Measurements from ENCODE around the gene DLGAP1. TPM values are rescaled to one million over a fixed set of nuclear protein-coding genes. Genes with fewer than 3 reads are reported as not detected.

The DLGAP1 gene
- total and polyA plus RNA-seq, 2 of the 8 experiments (the other 6 are each of a cell fraction or from before 2014, with no cell fraction given) = 11.8 to 16.9 TPM

- CTCF ChIA-PET (ENCODE audit: partially characterized antibody) = interaction anchor here (0.7 to 1.0 kb wide), 2 partner anchors 15 to 21 kb away, joined by 3 read pairs; no protein-coding TSS in a partner anchor
- FAIRE-seq (no peak), DNase-seq (ENCODE audit: low read depth in 1 of 2, low spot score in 2 of 2) (no peak)
- H3K27me3 ChIP-seq (replicated peaks in 1 of 4; ENCODE audit: control insufficient read depth in 3 of 4, extremely low read depth in 1 of 4, insufficient read depth in 3 of 4, low read length in 3 of 4) = no peaks in the 10 kb centered on the region
- WGBS, 2 experiments (ENCODE audit: extremely low coverage in 1 of 2, insufficient coverage in 1 of 2, insufficient read length in 1 of 2, insufficient replicate concordance in 2 of 2, low coverage in 1 of 2, low lambda C conversion rate in 2 of 2, missing lambda C conversion rate in 1 of 2) = 89% methylated on average over 4 of the region's 4 CpGs; no CpG with 5 or more reads in 1 of the 2 experiments
- no peak overlapping the region for H4K8ac ChIP-seq (ENCODE audit: extremely low read depth, insufficient read depth, low read length)
- no peak overlapping the region for H3K9ac ChIP-seq (replicated peaks in 1 of 4; ENCODE audit: extremely low read depth in 1 of 4, low read depth in 3 of 4, low read length in 3 of 4)
- H3K4me3 ChIP-seq (ENCODE audit: extremely low read depth in 1 of 4, insufficient read depth in 2 of 4, low read depth in 3 of 4, low read length in 4 of 4) = no peak overlapping the region
- H3K4me1 ChIP-seq (replicated peaks in 1 of 4; ENCODE audit: control insufficient read depth in 3 of 4, insufficient read depth in 4 of 4, low read length in 3 of 4) = no peaks in the 10 kb centered on the region
- no peak overlapping the region for H4K91ac ChIP-seq (replicated peaks; ENCODE audit: insufficient read length, low read length)
- H2AK5ac ChIP-seq (ENCODE audit: low read depth, low read length) = no peak overlapping the region
- H3K4me2 ChIP-seq (ENCODE audit: insufficient read depth in 1 of 2, low read depth in 2 of 2, low read length in 2 of 2) = no peak overlapping the region
- H2BK15ac ChIP-seq (ENCODE audit: low read length) = no peak overlapping the region
- H2BK5ac ChIP-seq (ENCODE audit: low read depth, low read length) = no peak overlapping the region
- H4K20me1 ChIP-seq (replicated peaks in 1 of 2; ENCODE audit: control insufficient read depth in 1 of 2, insufficient read depth in 2 of 2, low read length in 2 of 2) = no peaks in the 10 kb centered on the region
- no peak overlapping the region for H2AFZ ChIP-seq (ENCODE audit: low read length)
- no peaks in the 10 kb centered on the region for H3K9me3 ChIP-seq (ENCODE audit: insufficient read depth in 2 of 2, low read depth in 1 of 2, low read length in 1 of 2)
- H2BK120ac ChIP-seq (replicated peaks; ENCODE audit: low read depth, low read length) = no peak overlapping the region
- no peaks in the 10 kb centered on the region for H3K23me2 ChIP-seq (ENCODE audit: low read depth, low read length)
- POLR2A ChIA-PET (ENCODE audit: partially characterized antibody) = no interaction called here
- no peak overlapping the region for H4K5ac ChIP-seq (ENCODE audit: insufficient read length, low read depth, low read length)
- no peak overlapping the region for H3K14ac ChIP-seq (ENCODE audit: insufficient read length)
- no peaks in the 10 kb centered on the region for H3K79me2 ChIP-seq (ENCODE audit: control insufficient read depth in 1 of 2, insufficient read depth in 2 of 2, low read length in 2 of 2)
- no peak overlapping the region for H3K18ac ChIP-seq (ENCODE audit: extremely low read depth, low read length)
- no peaks in the 10 kb centered on the region; the same call in 1 of the 2 replicates for H3K79me1 ChIP-seq (ENCODE audit: low read depth, low read length)
- no peak overlapping the region for H3K27ac ChIP-seq (ENCODE audit: low read depth, low read length)
- H3K4ac ChIP-seq (replicated peaks; ENCODE audit: insufficient read length, low read depth, low read length) = no peak overlapping the region
- no peak overlapping the region for H3K56ac ChIP-seq (replicated peaks; ENCODE audit: insufficient read length, low read depth, low read length)
- no peak overlapping the region for H2BK12ac ChIP-seq (ENCODE audit: low read depth, low read length)
- H2BK20ac ChIP-seq (ENCODE audit: low read length) = no peak overlapping the region
- no peaks in the 10 kb centered on the region for H3K36me3 ChIP-seq (ENCODE audit: control insufficient read depth in 2 of 4, insufficient read depth in 4 of 4, low read length in 3 of 4)
- no peak overlapping the region for H3K23ac ChIP-seq (ENCODE audit: insufficient read length)
- TF ChIP-seq E2F6 (IDR thresholded peaks at IDR 0.05) (no peak), JUN (IDR thresholded peaks at IDR 0.05; ENCODE audit: low read depth, low read length) (no peak), CBX5 (IDR thresholded peaks at IDR 0.05; ENCODE audit: low read depth, low read length) (no peak), ATF2 (IDR thresholded peaks at IDR 0.05; ENCODE audit: low read length) (no peak), YY1 (IDR thresholded peaks at IDR 0.05; ENCODE audit: low read depth, low read length) (no peak), TBP (IDR thresholded peaks at IDR 0.05; ENCODE audit: low read depth, low read length) (no peak)
Observed at GRCh38 chr18:3910512-3910911, 544.6 kb downstream of the DLGAP1 start.
